Cardiac muscle cell (in vitro differentiated cells and primary cell): ENCODE measurements around the gene SMCR8. TPM values are rescaled to one million over a fixed set of nuclear protein-coding genes. Genes with fewer than 3 reads are reported as not detected.

Source experiments
- DNase-seq, 2 donors: peaks; one replicate each; pipeline versions ENCODE4 v3.0.0 to v3.0.0-alpha.2; 2010 to 2017; ENCODE audit warnings: low read depth in 1 of 2, low spot score in 1 of 2
- H3K27ac ChIP-seq: fragments of 200-600 bp; sonication (generic); 2 replicates; pipeline ENCODE4 v1.5.1; 2016
- H3K27me3 ChIP-seq: fragments of 200-600 bp; sonication (generic); 2 replicates; pipeline ENCODE4 v1.6.0; 2016; ENCODE audit warnings: control low read depth
- H3K36me3 ChIP-seq: fragments of 200-600 bp; sonication (generic); 2 replicates; pipeline ENCODE4 v1.5.1; 2016; ENCODE audit warnings: control low read depth
- H3K4me1 ChIP-seq: fragments of 200-600 bp; sonication (generic); 2 replicates; pipeline ENCODE4 v1.8.1; 2017; ENCODE audit warnings: low read depth, mild to moderate bottlenecking, mixed run types
- H3K4me3 ChIP-seq: fragments of 200-600 bp; sonication (generic); 2 replicates; pipeline ENCODE4 v1.5.1; 2016; ENCODE audit warnings: mild to moderate bottlenecking
- H3K9me3 ChIP-seq: fragments of 200-600 bp; sonication (generic); 2 replicates; pipeline ENCODE4 v1.5.1; 2017; ENCODE audit warnings: low read depth, mild to moderate bottlenecking, control low read depth
- polyA plus RNA-seq: library from polyadenylated mRNA; unstranded; fragments of >200 nt; fragmentation: Nextera tagmentation; extraction: Ambion mirVana; gene quantifications from 2 replicates; pipeline ENCODE4 v1.2.1, GENCODE V29; 2016
- total RNA-seq: library from RNA; depleted of rRNA; stranded (reverse); fragments of >200 nt; gene quantifications from 2 replicates; pipeline ENCODE4 v1.2.3, GENCODE V29; 2016
- TF ChIP-seq, protein P1 (sequence below): IDR thresholded peaks from 2 replicates; pipeline ENCODE4 v1.5.1; 2012; ENCODE audit warnings: low read depth, mild to moderate bottlenecking, low read length

Gene SMCR8
- total and polyA plus RNA-seq, 2 experiments from 2014 or later, result 3.9 to 11.3 TPM

DNA sequence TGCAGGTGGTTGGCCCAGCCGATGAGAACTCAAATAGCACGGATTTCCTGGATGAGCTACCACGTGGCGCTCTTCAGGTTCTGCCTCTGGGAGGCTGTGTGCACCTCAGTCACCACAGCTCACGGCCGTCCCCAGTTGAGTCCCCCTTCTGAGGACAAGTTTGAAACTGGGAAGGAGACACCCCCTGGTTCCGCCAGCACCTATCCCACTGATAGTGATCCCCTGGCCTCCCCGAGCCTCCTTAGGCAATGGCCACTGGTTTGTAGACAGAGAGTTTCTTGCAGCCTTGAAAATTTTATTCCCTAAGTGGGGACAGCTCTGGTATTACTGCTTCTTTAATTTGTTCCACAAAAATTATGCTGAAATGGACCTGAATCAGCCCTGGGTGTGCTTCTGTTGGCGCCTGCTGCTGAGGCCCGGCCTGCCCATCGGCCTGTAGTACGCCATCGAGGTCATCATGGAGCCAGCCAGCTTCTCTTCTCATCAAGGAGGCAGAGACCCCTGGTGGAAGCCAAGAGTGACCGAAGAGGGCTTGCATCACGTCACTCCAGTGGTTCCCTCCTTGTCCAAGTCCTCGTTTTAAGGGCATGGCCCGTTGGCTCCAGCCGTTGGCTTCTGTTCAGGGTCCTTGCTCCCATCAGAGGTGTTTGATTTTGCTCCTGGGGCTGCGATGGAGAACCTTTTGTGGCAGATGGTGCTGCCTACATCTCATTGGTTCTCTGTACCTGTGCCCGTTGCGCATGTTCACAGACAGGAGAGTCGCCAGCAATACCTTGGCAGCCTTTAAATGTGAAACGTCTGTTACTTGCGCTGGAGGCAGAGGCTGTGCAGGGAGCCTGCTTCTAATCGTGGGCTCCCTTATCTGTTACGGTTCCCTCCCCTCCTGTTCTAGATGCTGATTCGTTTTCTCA lies 9.3 kb downstream of the SMCR8 start:
- Histone ChIP-seq H3K36me3 (peaks cover 13% of the 10 kb centered on the region), H3K27ac (no peak overlapping the region), H3K4me3 (no peak overlapping the region), H3K9me3 (no peaks in the 10 kb centered on the region), H3K27me3 (no peaks in the 10 kb centered on the region), H3K4me1 (no peaks in the 10 kb centered on the region)
- TF ChIP-seq, protein P1, sequence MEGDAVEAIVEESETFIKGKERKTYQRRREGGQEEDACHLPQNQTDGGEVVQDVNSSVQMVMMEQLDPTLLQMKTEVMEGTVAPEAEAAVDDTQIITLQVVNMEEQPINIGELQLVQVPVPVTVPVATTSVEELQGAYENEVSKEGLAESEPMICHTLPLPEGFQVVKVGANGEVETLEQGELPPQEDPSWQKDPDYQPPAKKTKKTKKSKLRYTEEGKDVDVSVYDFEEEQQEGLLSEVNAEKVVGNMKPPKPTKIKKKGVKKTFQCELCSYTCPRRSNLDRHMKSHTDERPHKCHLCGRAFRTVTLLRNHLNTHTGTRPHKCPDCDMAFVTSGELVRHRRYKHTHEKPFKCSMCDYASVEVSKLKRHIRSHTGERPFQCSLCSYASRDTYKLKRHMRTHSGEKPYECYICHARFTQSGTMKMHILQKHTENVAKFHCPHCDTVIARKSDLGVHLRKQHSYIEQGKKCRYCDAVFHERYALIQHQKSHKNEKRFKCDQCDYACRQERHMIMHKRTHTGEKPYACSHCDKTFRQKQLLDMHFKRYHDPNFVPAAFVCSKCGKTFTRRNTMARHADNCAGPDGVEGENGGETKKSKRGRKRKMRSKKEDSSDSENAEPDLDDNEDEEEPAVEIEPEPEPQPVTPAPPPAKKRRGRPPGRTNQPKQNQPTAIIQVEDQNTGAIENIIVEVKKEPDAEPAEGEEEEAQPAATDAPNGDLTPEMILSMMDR, result no peak
- DNase-seq, result no peak

DNA sequence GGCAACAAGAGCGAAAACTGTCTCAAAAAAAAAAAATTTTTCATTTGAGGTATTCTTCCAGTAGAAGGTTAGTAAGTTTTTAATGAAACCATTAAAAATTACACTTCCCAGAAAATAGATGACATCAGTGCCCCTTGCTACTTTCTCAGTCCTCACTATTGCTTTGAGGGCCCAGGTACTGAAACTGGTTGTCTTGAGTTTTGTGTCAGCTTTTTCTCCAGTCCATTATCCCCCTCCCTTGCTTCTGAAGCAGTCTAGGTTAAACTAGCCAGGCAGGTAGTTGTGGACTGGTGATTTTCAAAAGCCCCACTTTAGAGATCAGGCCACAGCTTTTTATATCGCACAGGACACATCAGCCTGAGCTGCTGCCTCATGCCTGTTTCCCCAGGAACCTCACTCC lies 10.9 kb downstream of the SMCR8 start:
- peaks cover 13% of the 10 kb centered on the region for H3K36me3 ChIP-seq
- no peaks in the 10 kb centered on the region for H3K9me3 ChIP-seq
- no peak overlapping the region for H3K4me3 ChIP-seq
- DNase-seq, result no peak
- H3K27ac ChIP-seq, result no peak overlapping the region
- H3K4me1 ChIP-seq, result no peaks in the 10 kb centered on the region
- TF ChIP-seq, protein P1, result no peak
- no peaks in the 10 kb centered on the region for H3K27me3 ChIP-seq

DNA sequence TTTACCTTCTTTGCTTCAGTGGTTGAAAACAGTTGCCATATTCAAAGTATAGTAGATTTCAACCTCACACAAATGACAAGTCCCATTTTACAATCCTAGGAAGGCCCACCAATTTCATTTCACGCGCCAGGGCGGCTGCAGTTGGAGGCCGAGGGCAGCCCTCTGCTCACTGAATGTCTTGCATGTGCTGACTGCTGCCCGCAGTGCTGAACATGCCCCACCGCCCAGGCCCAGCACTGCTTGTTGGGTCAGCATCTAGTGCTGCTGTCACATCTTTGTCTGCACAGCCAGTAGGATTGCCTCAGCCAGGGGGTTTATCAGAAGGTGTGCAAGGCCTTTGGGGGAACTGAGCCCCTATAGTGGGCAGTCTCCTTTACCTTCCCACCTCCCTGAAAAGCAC lies 11.5 kb downstream of the SMCR8 start:
- Histone ChIP-seq H3K9me3 (no peaks in the 10 kb centered on the region), H3K4me3 (no peak overlapping the region), H3K36me3 (peaks cover 13% of the 10 kb centered on the region), H3K27me3 (no peaks in the 10 kb centered on the region), H3K4me1 (no peaks in the 10 kb centered on the region), H3K27ac (no peak overlapping the region)
- no peak for DNase-seq
- TF ChIP-seq, protein P1, result no peak

DNA sequence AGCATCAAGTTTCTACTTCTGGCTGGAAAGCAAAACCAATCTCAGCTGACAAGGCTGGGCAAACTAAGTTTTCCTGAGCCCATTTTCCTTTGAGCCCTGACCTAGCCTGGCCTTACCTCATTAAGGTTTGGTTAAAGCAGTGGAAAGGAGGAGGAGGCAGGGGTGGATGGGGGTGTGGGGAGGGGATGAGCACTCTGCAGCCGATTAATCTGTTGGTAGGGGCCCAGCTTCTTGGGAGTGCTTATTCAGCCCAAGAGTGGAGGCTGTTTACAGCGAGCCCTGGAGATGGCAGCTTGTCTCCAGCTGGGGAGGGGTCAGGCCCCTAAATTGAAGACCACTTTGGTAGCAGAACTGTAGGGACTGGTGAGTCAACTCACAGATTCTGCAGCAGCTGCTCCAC lies 12.0 kb downstream of the SMCR8 start:
- H3K36me3 ChIP-seq, result peaks cover 13% of the 10 kb centered on the region
- H3K9me3 ChIP-seq, result no peaks in the 10 kb centered on the region
- TF ChIP-seq, protein P1, result no peak
- no peaks in the 10 kb centered on the region for H3K4me1 ChIP-seq
- no peak overlapping the region for H3K27ac ChIP-seq
- no peaks in the 10 kb centered on the region for H3K27me3 ChIP-seq
- no peak for DNase-seq
- no peak overlapping the region for H3K4me3 ChIP-seq

DNA sequence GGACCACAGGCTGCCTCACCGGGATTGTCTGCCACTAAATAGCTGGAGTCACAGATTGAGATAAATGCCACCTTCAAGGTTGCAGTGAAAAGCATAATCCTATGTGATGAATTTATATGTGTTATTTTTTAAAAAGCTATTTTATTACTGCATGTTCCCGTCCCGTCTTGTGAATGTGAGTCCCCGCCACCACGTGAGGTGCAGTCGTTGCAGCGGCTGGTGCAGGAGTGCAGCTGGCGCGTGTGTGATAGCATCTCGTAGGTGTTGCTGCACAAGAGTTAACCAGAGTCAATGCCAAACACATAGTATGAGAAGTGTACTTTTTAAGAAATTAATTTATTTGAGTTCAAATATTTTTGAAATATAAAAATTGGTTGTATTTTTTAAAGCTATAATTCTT lies 12.5 kb downstream of the SMCR8 start:
- no peak overlapping the region for H3K27ac ChIP-seq
- H3K27me3 ChIP-seq, result no peaks in the 10 kb centered on the region
- no peak for DNase-seq
- H3K4me1 ChIP-seq, result no peaks in the 10 kb centered on the region
- no peak overlapping the region for H3K4me3 ChIP-seq
- peaks cover 16% of the 10 kb centered on the region for H3K36me3 ChIP-seq
- H3K9me3 ChIP-seq, result no peaks in the 10 kb centered on the region
- TF ChIP-seq, protein P1, result no peak
